GM23248 (cell line): ENCODE measurements around the gene CAMTA1. TPM values are rescaled to one million over a fixed set of nuclear protein-coding genes. Genes with fewer than 3 reads are reported as not detected.
A peak's percentile ranks its signal among the peaks of the same experiment; 100 is the strongest.

ENCODE experiments used
- DNase-seq: peaks from one replicate; pipeline ENCODE4 v3.0.0-alpha.2; 2015
- H2AFZ ChIP-seq: fragments of 200-600 bp; sonication (generic); 2 replicates; pipeline ENCODE4 v1.6.1; 2016; ENCODE audit warnings: antibody characterized with exemption
- H3F3A ChIP-seq: fragments of 200-600 bp; sonication (generic); 2 replicates; pipeline ENCODE4 v1.6.1; 2016; ENCODE audit warnings: mild to moderate bottlenecking, antibody characterized with exemption, mixed run types; ENCODE audit not compliant: insufficient read depth
- H3K27ac ChIP-seq: fragments of 200-600 bp; sonication (generic); 2 replicates; pipeline ENCODE4 v1.5.1; 2016; ENCODE audit warnings: mild to moderate bottlenecking
- H3K27me3 ChIP-seq: fragments of 200-600 bp; sonication (generic); replicated peaks from 2 replicates; pipeline ENCODE4 v1.6.1; 2016; ENCODE audit warnings: mild to moderate bottlenecking; ENCODE audit not compliant: insufficient read depth
- H3K36me3 ChIP-seq: fragments of 200-600 bp; sonication (generic); 2 replicates; pipeline ENCODE4 v1.6.1; 2016; ENCODE audit warnings: low read depth, mild to moderate bottlenecking
- H3K4me1 ChIP-seq: fragments of 200-600 bp; sonication (generic); 2 replicates; pipeline ENCODE4 v1.6.1; 2016; ENCODE audit warnings: mild to moderate bottlenecking; ENCODE audit not compliant: insufficient read depth
- H3K4me2 ChIP-seq: fragments of 200-600 bp; sonication (generic); one replicate; pipeline ENCODE4 v1.6.1; 2016; ENCODE audit warnings: mild to moderate bottlenecking; ENCODE audit not compliant: unreplicated experiment
- H3K4me3 ChIP-seq: fragments of 200-600 bp; sonication (generic); 2 replicates; pipeline ENCODE4 v1.5.1; 2016; ENCODE audit warnings: mild to moderate bottlenecking
- H3K79me2 ChIP-seq: fragments of 200-600 bp; sonication (generic); 2 replicates; pipeline ENCODE4 v1.6.1; 2016; ENCODE audit warnings: mild to moderate bottlenecking; ENCODE audit not compliant: insufficient read depth
- H3K9ac ChIP-seq: fragments of 200-600 bp; sonication (generic); 2 replicates; pipeline ENCODE4 v1.6.1; 2016; ENCODE audit warnings: mild to moderate bottlenecking
- H3K9me2 ChIP-seq: fragments of 200-600 bp; sonication (generic); 2 replicates; pipeline ENCODE4 v1.6.1; 2016; ENCODE audit warnings: mixed run types, mild to moderate bottlenecking, moderate library complexity; ENCODE audit not compliant: insufficient read depth
- H3K9me3 ChIP-seq: fragments of 200-600 bp; sonication (generic); one replicate; pipeline ENCODE4 v1.6.1; 2017; ENCODE audit warnings: low read depth
- H4K20me1 ChIP-seq: fragments of 200-600 bp; sonication (generic); 2 replicates; pipeline ENCODE4 v1.6.0; 2016; ENCODE audit not compliant: insufficient read depth
- EZH2 ChIP-seq: fragments of 200-600 bp; sonication (generic); IDR thresholded peaks from 2 replicates; pipeline ENCODE4 v1.6.1; 2018; ENCODE audit warnings: antibody characterized with exemption, mild to moderate bottlenecking; ENCODE audit not compliant: insufficient read depth, poor library complexity, severe bottlenecking
- EZH2phosphoT487 ChIP-seq: fragments of 200-600 bp; sonication (generic); IDR thresholded peaks from 2 replicates; pipeline ENCODE4 v1.6.1; 2018; ENCODE audit warnings: antibody characterized with exemption, moderate library complexity, mild to moderate bottlenecking, low read depth; ENCODE audit not compliant: insufficient read depth
- WGBS, 2 experiments: methylation state at CpG; one replicate each; pipeline ENCODE4 v1.1.6; 2015 to 2017; ENCODE audit warnings: low lambda C conversion rate in 2 of 2, low coverage in 1 of 2; ENCODE audit errors: missing lambda C conversion rate in 2 of 2; 5-methylcytosine and 5-hydroxymethylcytosine counted together
- in situ Hi-C: fragments of 300-500 bp; cut with MboI; formaldehyde crosslinking; loops from 2 replicates; pipeline ENCODE4 v1.15.0; 2020
- polyA plus RNA-seq: library from polyadenylated mRNA; unstranded; fragments of >200 nt; fragmentation: Nextera tagmentation; extraction: Ambion mirVana; gene quantifications from 2 replicates; pipeline ENCODE4 v1.2.1, GENCODE V29; 2016
- total RNA-seq: library from RNA; depleted of rRNA; stranded (reverse); fragments of >200 nt; shearing (Covaris generic); gene quantifications from 2 replicates; pipeline ENCODE4 v1.2.3, GENCODE V29; 2014

The CAMTA1 gene
- total and polyA plus RNA-seq, 2 experiments from 2014 or later: 50.1 to 165 TPM

DNA sequence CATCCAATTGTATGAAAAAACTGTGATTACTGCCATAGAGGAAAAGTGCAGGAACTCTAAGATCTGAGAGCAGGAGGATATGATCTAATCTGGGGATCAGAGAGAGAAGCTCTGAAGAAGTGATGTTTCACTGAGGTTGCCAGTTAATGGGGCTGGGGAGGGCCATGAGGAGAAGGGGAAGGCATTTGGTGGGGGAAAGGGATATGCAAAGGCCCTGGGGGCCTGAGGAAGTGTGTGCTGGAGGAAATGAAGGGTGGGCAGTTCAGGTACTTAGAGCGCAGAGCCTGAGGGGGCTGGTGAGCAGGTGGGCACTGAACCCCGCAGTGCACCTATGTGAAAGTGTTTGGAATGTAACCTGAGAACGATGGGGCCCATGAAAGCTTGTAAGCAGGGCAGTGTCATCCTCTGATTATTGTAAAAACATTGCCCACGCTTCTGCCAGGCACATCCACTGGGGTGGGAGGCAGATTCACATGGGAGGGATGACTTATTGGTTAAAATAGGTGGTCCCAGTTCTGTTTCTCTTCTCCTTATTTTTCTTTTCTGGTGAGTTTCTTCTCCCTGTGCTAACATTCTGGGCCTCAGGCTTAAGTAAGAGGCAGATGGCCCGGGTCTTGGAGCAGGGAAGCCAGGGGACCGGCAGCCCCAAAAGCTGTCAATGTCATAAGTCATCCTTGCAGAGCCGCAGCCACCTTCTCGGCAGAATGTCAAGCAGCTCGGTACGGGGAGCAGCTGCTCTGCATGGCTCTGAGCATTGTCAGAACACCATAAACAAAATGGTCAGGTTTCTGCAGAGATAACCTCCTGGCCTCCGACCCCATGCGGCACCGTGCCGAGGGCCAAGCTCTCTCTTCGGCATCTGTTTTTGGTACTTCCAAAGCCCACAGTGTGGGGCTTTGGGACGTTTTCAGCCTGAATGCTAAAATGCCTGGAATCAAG lies 493.8 kb downstream of the CAMTA1 start:
- peak overlapping the region; percentile 63 for H2AFZ ChIP-seq
- no peak overlapping the region for H3K4me3 ChIP-seq
- no peak for TF ChIP-seq EZH2phosphoT487
- no peak for TF ChIP-seq EZH2
- no peaks in the 10 kb centered on the region for H3K27me3 ChIP-seq
- no peak overlapping the region for H3K9ac ChIP-seq
- in situ Hi-C loops: no loop called here
- H3K27ac ChIP-seq: no peak overlapping the region
- no peaks in the 10 kb centered on the region for H3K9me3 ChIP-seq
- H3K79me2 ChIP-seq: no peaks in the 10 kb centered on the region
- no peaks in the 10 kb centered on the region for H3K9me2 ChIP-seq
- peaks cover 14% of the 10 kb centered on the region for H3F3A ChIP-seq
- H3K4me1 ChIP-seq: peaks cover 26% of the 10 kb centered on the region
- H4K20me1 ChIP-seq: no peaks in the 10 kb centered on the region
- H3K4me2 ChIP-seq: no peak overlapping the region
- no peak for DNase-seq
- H3K36me3 ChIP-seq: no peaks in the 10 kb centered on the region
- WGBS, 2 experiments: 18 to 25% methylated on average over 16 of the region's 16 CpGs

DNA sequence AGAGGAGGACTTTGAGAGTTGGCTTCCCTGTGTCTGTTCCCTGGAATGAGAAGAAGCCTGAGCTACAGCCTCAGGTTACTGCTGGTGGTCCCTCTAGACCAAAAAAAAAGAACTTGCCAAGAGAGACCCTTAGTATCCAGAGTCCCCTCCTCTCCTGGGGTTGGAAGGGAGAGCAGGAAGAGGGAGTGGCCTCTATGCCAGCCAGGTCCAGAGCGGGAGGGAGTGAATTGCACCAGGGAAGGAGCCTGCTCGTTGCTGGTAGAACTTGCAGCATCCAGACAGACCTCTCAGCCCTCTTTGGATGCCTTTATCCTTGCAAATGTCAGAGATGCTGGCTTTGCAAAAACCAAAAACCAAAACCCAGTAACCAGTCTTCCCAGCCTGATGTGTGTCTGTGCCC lies 494.5 kb downstream of the CAMTA1 start:
- Histone ChIP-seq H3K4me1 (peaks cover 29% of the 10 kb centered on the region), H3K27ac (no peak overlapping the region), H3K27me3 (no peaks in the 10 kb centered on the region), H3K9me2 (no peaks in the 10 kb centered on the region), H3F3A (peaks cover 14% of the 10 kb centered on the region), H3K79me2 (no peaks in the 10 kb centered on the region), H2AFZ (peak overlapping the region; percentile 63), H3K9ac (no peak overlapping the region), H3K36me3 (no peaks in the 10 kb centered on the region), H3K4me2 (no peak overlapping the region), H4K20me1 (no peaks in the 10 kb centered on the region), H3K4me3 (no peak overlapping the region), H3K9me3 (no peaks in the 10 kb centered on the region)
- 36 to 54% methylated on average over 2 of the region's 2 CpGs for WGBS, 2 experiments
- in situ Hi-C loops: no loop called here
- DNase-seq: no peak
- TF ChIP-seq EZH2: no peak
- no peak for TF ChIP-seq EZH2phosphoT487

DNA sequence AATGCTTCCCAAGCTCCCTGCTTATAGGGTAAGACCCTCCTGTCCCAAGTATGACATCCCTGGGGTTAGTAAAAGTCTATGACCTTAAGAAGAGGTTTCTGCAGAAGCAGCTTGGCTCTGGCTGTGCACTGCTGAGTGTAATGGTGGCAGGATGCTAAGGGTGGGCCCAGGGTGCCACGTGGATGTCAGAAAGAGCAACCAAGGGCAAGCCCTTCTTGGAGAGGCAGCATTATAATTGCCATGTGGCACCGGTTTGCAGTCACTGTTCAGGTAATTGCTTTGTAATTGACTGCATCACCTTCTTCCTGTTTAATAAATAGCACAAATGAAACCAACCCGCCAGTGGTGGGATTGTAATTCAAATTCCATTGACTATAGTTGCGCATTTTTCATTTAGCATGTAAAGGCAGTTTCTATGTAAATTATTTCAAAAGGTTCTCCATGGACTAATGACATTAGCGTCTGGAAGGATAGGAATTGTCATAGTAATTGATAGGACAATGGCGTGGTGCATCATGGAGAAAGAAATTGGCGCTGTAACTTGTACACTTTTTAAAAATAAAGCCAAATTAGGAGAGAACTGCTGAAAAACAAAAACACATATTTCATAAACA lies 495.2 kb downstream of the CAMTA1 start:
- Histone ChIP-seq H4K20me1 (no peaks in the 10 kb centered on the region), H3K27ac (no peak overlapping the region), H3K4me2 (no peak overlapping the region), H3K36me3 (no peaks in the 10 kb centered on the region), H3F3A (peaks cover 14% of the 10 kb centered on the region), H2AFZ (no peak overlapping the region), H3K9me3 (no peaks in the 10 kb centered on the region), H3K27me3 (no peaks in the 10 kb centered on the region), H3K9ac (no peak overlapping the region), H3K9me2 (no peaks in the 10 kb centered on the region), H3K79me2 (no peaks in the 10 kb centered on the region), H3K4me1 (peaks cover 36% of the 10 kb centered on the region), H3K4me3 (no peak overlapping the region)
- in situ Hi-C loops: no loop called here
- TF ChIP-seq EZH2 (no peak), EZH2phosphoT487 (no peak)
- no peak for DNase-seq
- 78% methylated on average over 7 of the region's 7 CpGs for WGBS, 2 experiments

DNA sequence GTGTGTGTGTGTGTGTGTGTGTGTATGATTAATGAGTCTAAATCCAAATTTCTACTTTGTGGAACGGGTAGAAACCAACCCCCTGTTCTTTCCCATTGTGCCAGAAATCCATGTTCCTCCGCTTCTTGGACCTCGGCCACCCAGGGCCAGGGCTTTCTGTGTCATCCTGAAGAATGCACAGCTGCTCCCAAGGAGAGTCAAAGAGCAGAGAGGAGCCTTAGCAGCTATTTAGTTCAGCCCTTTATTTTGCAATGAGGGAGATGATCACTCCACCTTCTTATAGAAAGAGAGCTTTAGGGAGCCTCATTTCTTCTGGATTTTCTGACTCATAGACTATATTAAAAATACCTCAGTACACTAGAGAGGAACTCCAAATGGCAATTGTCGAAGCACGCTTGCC lies 496.6 kb downstream of the CAMTA1 start:
- no peak overlapping the region for H3K9ac ChIP-seq
- H3K4me3 ChIP-seq: no peak overlapping the region
- no peaks in the 10 kb centered on the region for H3K36me3 ChIP-seq
- DNase-seq: peak; percentile 93
- H3K9me3 ChIP-seq: no peaks in the 10 kb centered on the region
- H2AFZ ChIP-seq: no peak overlapping the region
- 47 to 54% methylated on average over 5 of the region's 5 CpGs for WGBS, 2 experiments
- no peaks in the 10 kb centered on the region for H3K27me3 ChIP-seq
- H3K79me2 ChIP-seq: no peaks in the 10 kb centered on the region
- H3K4me2 ChIP-seq: no peak overlapping the region
- H3K27ac ChIP-seq: peak overlapping the region; percentile 44
- H3K9me2 ChIP-seq: no peaks in the 10 kb centered on the region
- in situ Hi-C loops: no loop called here
- H3K4me1 ChIP-seq: peaks cover 36% of the 10 kb centered on the region
- peaks cover 14% of the 10 kb centered on the region for H3F3A ChIP-seq
- TF ChIP-seq EZH2phosphoT487 (no peak), EZH2 (no peak)
- H4K20me1 ChIP-seq: no peaks in the 10 kb centered on the region
